ENCODE results near the gene SRPK3.
"Not testable (repeated sequence)": the region's sequence is repeated elsewhere in the genome, so short reads cannot be mapped to it uniquely, and the experiment has no call there.

Gene SRPK3

GRCh38 chrX:153807976-153808375 is 27.1 kb downstream of the SRPK3 start:
- H3K4me3 ChIP-seq (ENCODE audit: low read depth, low read length) = no peak overlapping the region
- in situ Hi-C loops (cut with HindIII; ENCODE audit: low sequenced_read_pairs) = no loop called here
- TF ChIP-seq CTCF (IDR thresholded peaks at IDR 0.05; ENCODE audit: low read depth, low read length, missing control alignments) = no peak
- DNase-seq (ENCODE audit: low read depth) = no peak

GRCh38 chrX:153812220-153812619 is 31.4 kb downstream of the SRPK3 start:
- in situ Hi-C loops (cut with HindIII; ENCODE audit: low sequenced_read_pairs) = no loop called here
- no peak for DNase-seq (ENCODE audit: low read depth)
- no peak for TF ChIP-seq CTCF (IDR thresholded peaks at IDR 0.05; ENCODE audit: low read depth, low read length, missing control alignments)
- no peak overlapping the region for H3K4me3 ChIP-seq (ENCODE audit: low read depth, low read length)

- no peak for DNase-seq (ENCODE audit: low read depth)
- H3K4me3 ChIP-seq (ENCODE audit: low read depth, low read length) = no peak overlapping the region
- TF ChIP-seq CTCF (IDR thresholded peaks at IDR 0.05; ENCODE audit: low read depth, low read length, missing control alignments) = no peak
- in situ Hi-C loops (cut with HindIII; ENCODE audit: low sequenced_read_pairs) = no loop called here
These were observed 32.3 kb downstream of the SRPK3 start for GRCh38 chrX:153813161-153813560.

- TF ChIP-seq CTCF (IDR thresholded peaks at IDR 0.05; ENCODE audit: low read depth, low read length, missing control alignments) = no peak
- no peak for DNase-seq (ENCODE audit: low read depth)
- in situ Hi-C loops (cut with HindIII; ENCODE audit: low sequenced_read_pairs) = no loop called here
- no peak overlapping the region for H3K4me3 ChIP-seq (ENCODE audit: low read depth, low read length)
These were observed 33.9 kb downstream of the SRPK3 start for GRCh38 chrX:153814591-153815315.

GRCh38 chrX:153816831-153817690 is 36.2 kb downstream of the SRPK3 start:
- peak; percentile 25 for TF ChIP-seq CTCF (IDR thresholded peaks at IDR 0.05; ENCODE audit: low read depth, low read length, missing control alignments)
- in situ Hi-C loops (cut with HindIII; ENCODE audit: low sequenced_read_pairs) = no loop called here

GRCh38 chrX:153818064-153818463 is 37.2 kb downstream of the SRPK3 start:
- H3K4me3 ChIP-seq (ENCODE audit: low read depth, low read length); in situ Hi-C loops (cut with HindIII; ENCODE audit: low sequenced_read_pairs); DNase-seq (ENCODE audit: low read depth): not testable (repeated sequence)

More at GRCh38 chrX:153816831-153817690, 36.2 kb downstream of the SRPK3 start:
- no peak overlapping the region for H3K4me3 ChIP-seq (ENCODE audit: low read depth, low read length)
- no peak for DNase-seq (ENCODE audit: low read depth)

Measured in astrocyte of the cerebellum (primary cell).